Measurements from ENCODE around the gene IL1R1.

The IL1R1 gene

DNA sequence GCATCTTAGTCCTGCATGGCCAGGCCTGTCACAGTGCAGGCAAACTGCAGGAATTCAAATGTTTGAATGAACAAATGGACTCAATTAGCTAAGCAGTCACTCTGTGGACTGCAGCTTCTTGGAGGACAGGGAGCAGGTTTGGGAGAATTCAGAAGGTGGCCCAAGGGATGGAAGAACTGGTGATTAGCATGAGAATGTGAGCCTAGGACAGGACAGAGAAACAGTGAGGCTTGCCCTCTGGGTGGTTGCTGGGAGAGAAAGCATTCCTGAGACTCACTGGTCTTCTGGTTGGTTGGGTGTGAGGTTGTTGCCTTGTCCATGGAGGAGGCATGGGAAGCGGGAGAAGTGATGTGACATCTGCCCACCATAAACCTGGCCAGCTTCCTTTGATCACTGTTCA is 58.0 kb downstream of the IL1R1 start:
- DNase-seq (ENCODE audit: low read depth in 2 of 3, low spot score in 1 of 3): no peak

DNA sequence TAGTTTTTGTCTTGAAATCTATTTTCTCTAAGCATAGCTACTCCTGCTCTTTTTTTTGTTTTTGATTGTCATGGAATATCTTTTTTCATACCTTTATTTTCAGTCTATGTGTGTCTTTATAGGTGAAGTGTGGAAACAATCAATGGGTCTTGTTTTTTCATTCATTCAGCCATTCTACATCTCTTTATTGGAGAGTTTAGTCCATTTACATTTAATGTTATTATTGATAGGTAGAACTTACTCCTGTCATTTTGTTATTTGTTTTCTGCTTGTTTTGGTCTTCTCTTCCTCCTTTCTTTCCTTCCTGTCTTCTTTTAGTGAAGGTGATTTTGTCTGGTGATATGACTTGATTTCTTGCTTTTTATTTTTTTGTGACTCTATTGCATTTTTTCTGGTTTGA is 62.1 kb downstream of the IL1R1 start:
- no peak for DNase-seq (ENCODE audit: low read depth in 2 of 3, low spot score in 1 of 3)

GRCh38 chr2:102206666-102207341 is 64.3 kb downstream of the IL1R1 start:
- no peak for DNase-seq (ENCODE audit: low read depth in 2 of 3, low spot score in 1 of 3)

DNA sequence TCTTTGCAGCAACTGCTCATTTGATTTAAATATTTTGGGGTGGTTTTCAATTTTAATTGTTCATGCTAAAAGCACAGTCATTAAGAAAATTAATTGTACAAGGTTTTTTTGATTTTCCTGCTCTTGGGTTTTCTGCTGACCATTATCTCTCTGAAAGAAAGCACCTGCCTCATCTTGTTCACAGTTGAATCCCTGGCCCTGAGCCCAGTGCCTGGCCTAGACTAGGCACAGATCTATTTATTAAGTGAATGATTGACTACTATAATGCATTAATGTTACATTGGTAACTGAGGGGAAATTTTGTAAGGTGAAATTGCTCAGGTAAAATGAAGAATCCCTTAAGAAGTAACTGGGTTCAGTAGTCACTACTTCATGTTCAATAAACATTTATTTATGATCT is 66.2 kb downstream of the IL1R1 start:
- no peak for DNase-seq (ENCODE audit: low read depth in 2 of 3, low spot score in 1 of 3)

- DNase-seq (ENCODE audit: low read depth in 2 of 3, low spot score in 1 of 3): no peak
These were observed 66.9 kb downstream of the IL1R1 start for GRCh38 chr2:102209474-102209873.

DNA sequence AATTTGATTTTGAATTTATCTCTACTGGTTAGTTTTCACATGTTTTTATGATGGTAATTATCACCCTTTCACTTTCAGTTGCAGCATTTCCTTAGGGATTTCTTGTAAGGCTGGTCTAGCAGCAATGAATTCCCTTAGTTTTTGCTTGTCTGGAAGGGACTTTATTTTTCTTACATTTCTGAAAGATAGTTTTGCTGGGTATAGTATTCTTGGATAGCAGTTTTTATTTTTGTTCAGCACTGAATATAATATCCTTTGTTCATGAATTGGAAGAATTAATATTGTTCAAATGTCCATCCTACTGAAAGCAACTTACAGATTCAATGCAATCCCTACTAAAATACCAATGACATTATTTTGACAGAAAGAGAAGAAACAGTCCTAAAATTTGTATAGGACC is 74.5 kb downstream of the IL1R1 start:
- no peak for DNase-seq (ENCODE audit: low read depth in 2 of 3, low spot score in 1 of 3)

- DNase-seq (ENCODE audit: low read depth in 2 of 3, low spot score in 1 of 3): no peak
These were observed 82.5 kb downstream of the IL1R1 start for GRCh38 chr2:102224824-102225739.

GRCh38 chr2:102226171-102226570 is 83.6 kb downstream of the IL1R1 start:
- DNase-seq (ENCODE audit: low read depth in 2 of 3, low spot score in 1 of 3): no peak

- no peak for DNase-seq (ENCODE audit: low read depth in 2 of 3, low spot score in 1 of 3)
These were observed 84.3 kb downstream of the IL1R1 start for GRCh38 chr2:102226612-102227391.

DNA sequence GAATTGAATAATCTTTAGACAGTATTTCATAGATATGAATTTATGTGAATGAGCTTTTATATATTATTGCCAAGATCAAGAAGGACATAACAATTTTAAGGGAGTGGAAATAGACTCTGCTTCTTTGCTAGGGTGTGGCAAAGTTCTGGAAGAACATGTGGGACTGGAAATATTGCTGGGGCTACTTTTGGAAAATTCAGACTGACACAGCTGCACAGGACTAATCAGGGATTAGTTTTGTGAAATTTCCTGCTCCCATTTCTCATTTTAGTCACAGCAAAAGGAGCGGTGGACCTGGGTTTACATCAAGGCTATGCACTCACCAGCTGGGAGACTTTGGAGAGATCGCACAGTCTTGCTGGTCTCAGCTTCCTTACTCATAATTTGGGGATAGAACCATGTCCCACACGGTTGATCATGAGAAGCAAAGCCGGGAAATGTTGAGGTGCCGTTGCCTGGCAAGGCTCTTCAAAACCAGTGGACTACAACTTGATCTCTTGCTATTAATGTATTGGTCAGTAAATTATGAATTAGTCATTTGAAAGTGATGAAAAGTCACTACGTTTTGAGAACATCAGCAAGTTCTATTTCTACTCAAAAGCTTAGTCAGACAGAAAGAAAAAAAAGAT is 86.7 kb downstream of the IL1R1 start:
- DNase-seq (ENCODE audit: low read depth in 2 of 3, low spot score in 1 of 3): no peak
